ENCODE data around the gene PTGER4.

Gene PTGER4

GRCh38 chr5:40678026-40678425 lies 1.7 kb upstream of the PTGER4 start:
- TF ChIP-seq POLR2A (IDR thresholded peaks at IDR 0.05; ENCODE audit: low read depth, low read length) = no peak
- no peak for DNase-seq (ENCODE audit: insufficient read length, low spot score)
- FAIRE-seq = no peak

GRCh38 chr5:40678460-40679147 lies 1.1 kb upstream of the PTGER4 start:
- peak; percentile 85 for FAIRE-seq

GRCh38 chr5:40679148-40679912 lies 385 bp upstream of the PTGER4 start:
- TF ChIP-seq POLR2A (IDR thresholded peaks at IDR 0.05; ENCODE audit: low read depth, low read length) = peak; percentile 45
- peak; percentile 99 for DNase-seq (ENCODE audit: insufficient read length, low spot score)
- FAIRE-seq = peak; percentile 27

More at GRCh38 chr5:40678460-40679147, 1.1 kb upstream of the PTGER4 start:
- no peak for TF ChIP-seq POLR2A (IDR thresholded peaks at IDR 0.05; ENCODE audit: low read depth, low read length)
- DNase-seq (ENCODE audit: insufficient read length, low spot score) = no peak

GRCh38 chr5:40680741-40681362 lies 1.1 kb downstream of the PTGER4 start:
- TF ChIP-seq POLR2A (IDR thresholded peaks at IDR 0.05; ENCODE audit: low read depth, low read length) = no peak
- DNase-seq (ENCODE audit: insufficient read length, low spot score) (no peak), FAIRE-seq (no peak)

- DNase-seq (ENCODE audit: insufficient read length, low spot score) = no peak
- no peak for FAIRE-seq
- TF ChIP-seq POLR2A (IDR thresholded peaks at IDR 0.05; ENCODE audit: low read depth, low read length) = no peak
Observed at GRCh38 chr5:40681363-40682153, 1.8 kb downstream of the PTGER4 start.

GRCh38 chr5:40682154-40683017 lies 2.7 kb downstream of the PTGER4 start:
- no peak for DNase-seq (ENCODE audit: insufficient read length, low spot score)
- no peak for TF ChIP-seq POLR2A (IDR thresholded peaks at IDR 0.05; ENCODE audit: low read depth, low read length)
- FAIRE-seq = peak; percentile 27

GRCh38 chr5:40683305-40683704 lies 3.6 kb downstream of the PTGER4 start:
- DNase-seq (ENCODE audit: insufficient read length, low spot score) (no peak), FAIRE-seq (peak; percentile 69)
- TF ChIP-seq POLR2A (IDR thresholded peaks at IDR 0.05; ENCODE audit: low read depth, low read length) = no peak

GRCh38 chr5:40685193-40685592 lies 5.5 kb downstream of the PTGER4 start:
- DNase-seq (ENCODE audit: insufficient read length, low spot score) = no peak
- peak; percentile 65 for FAIRE-seq
- no peak for TF ChIP-seq POLR2A (IDR thresholded peaks at IDR 0.05; ENCODE audit: low read depth, low read length)

- TF ChIP-seq POLR2A (IDR thresholded peaks at IDR 0.05; ENCODE audit: low read depth, low read length) = no peak
- no peak for DNase-seq (ENCODE audit: insufficient read length, low spot score)
- FAIRE-seq = peak; percentile 20
Observed at GRCh38 chr5:40685976-40686486, 6.3 kb downstream of the PTGER4 start.

- peak; percentile 43 for FAIRE-seq
- TF ChIP-seq POLR2A (IDR thresholded peaks at IDR 0.05; ENCODE audit: low read depth, low read length) = no peak
- DNase-seq (ENCODE audit: insufficient read length, low spot score) = no peak
Observed at GRCh38 chr5:40687321-40687720, 7.6 kb downstream of the PTGER4 start.

- peak; percentile 72 for DNase-seq (ENCODE audit: insufficient read length, low spot score)
- FAIRE-seq = no peak
Observed at GRCh38 chr5:40688127-40688761, 8.5 kb downstream of the PTGER4 start.

GRCh38 chr5:40688996-40689395 lies 9.3 kb downstream of the PTGER4 start:
- FAIRE-seq (no peak), DNase-seq (ENCODE audit: insufficient read length, low spot score) (no peak)
- TF ChIP-seq POLR2A (IDR thresholded peaks at IDR 0.05; ENCODE audit: low read depth, low read length) = no peak

More at GRCh38 chr5:40688127-40688761, 8.5 kb downstream of the PTGER4 start:
- no peak for TF ChIP-seq POLR2A (IDR thresholded peaks at IDR 0.05; ENCODE audit: low read depth, low read length)

All from H54 (cell line).